ENCODE data around the gene ERBB3. TPM values are rescaled to one million over a fixed set of nuclear protein-coding genes. Genes with fewer than 3 reads are reported as not detected.
A peak's percentile ranks its signal among the peaks of the same experiment; 100 is the strongest.
"Not testable (repeated sequence)": the region's sequence is repeated elsewhere in the genome, so short reads cannot be mapped to it uniquely, and the experiment has no call there.

ERBB3 gene
- polyA plus RNA-seq (2013, experiment 1 of 2; ENCODE audit: insufficient read length), result 1.3 TPM
- 0.78 TPM for polyA plus RNA-seq (2013, experiment 2 of 2; ENCODE audit: insufficient read length)

GRCh38 chr12:56079723-56080555 is at the start of gene ERBB3:
Gene ERBB3, plus strand, starts transcription at chr12:56080165. Its CDS starts 136 bp downstream, at chr12:56080301.
- DNase-seq, result peak; percentile 76

GRCh38 chr12:56031987-56032386 is 48.0 kb upstream of the ERBB3 start:
- DNase-seq, result no peak

- no peak for DNase-seq
These were observed 45.2 kb upstream of the ERBB3 start for GRCh38 chr12:56034586-56035332.

GRCh38 chr12:56037161-56037560 is 42.8 kb upstream of the ERBB3 start:
- no peak for DNase-seq

GRCh38 chr12:56038022-56038655 is 41.8 kb upstream of the ERBB3 start:
- DNase-seq, result no peak

- no peak for DNase-seq
These were observed 39.8 kb upstream of the ERBB3 start for GRCh38 chr12:56040151-56040550.

GRCh38 chr12:56040963-56041551 is 38.9 kb upstream of the ERBB3 start:
- no peak for DNase-seq

- peak; percentile 100 for DNase-seq
These were observed 38.2 kb upstream of the ERBB3 start, which contains the start of gene RPS26 for GRCh38 chr12:56041552-56042429. Gene RPS26, plus strand, starts transcription at chr12:56041918. Its CDS starts 249 bp downstream, at chr12:56042167.

GRCh38 chr12:56042430-56042813 is 37.5 kb upstream of the ERBB3 start:
- DNase-seq, result not testable (repeated sequence)

- no peak for DNase-seq
These were observed 37.1 kb upstream of the ERBB3 start for GRCh38 chr12:56042843-56043242.

- DNase-seq, result no peak
These were observed 33.8 kb upstream of the ERBB3 start for GRCh38 chr12:56046027-56046780.

- no peak for DNase-seq
These were observed 26.5 kb upstream of the ERBB3 start for GRCh38 chr12:56053407-56053893.

GRCh38 chr12:56059964-56060363 is 20.0 kb upstream of the ERBB3 start:
- peak; percentile 57 for DNase-seq

- DNase-seq, result no peak
These were observed 18.0 kb upstream of the ERBB3 start for GRCh38 chr12:56061982-56062381.

- DNase-seq, result peak; percentile 14
These were observed 17.0 kb upstream of the ERBB3 start for GRCh38 chr12:56062996-56063395.

- peak; percentile 25 for DNase-seq
These were observed 8.3 kb upstream of the ERBB3 start for GRCh38 chr12:56071648-56072047.

- DNase-seq, result no peak
These were observed 5.6 kb upstream of the ERBB3 start for GRCh38 chr12:56074396-56074795.

- DNase-seq, result not testable (repeated sequence)
These were observed 2.0 kb upstream of the ERBB3 start for GRCh38 chr12:56077966-56078365.

- no peak for DNase-seq
These were observed 1.5 kb upstream of the ERBB3 start for GRCh38 chr12:56078427-56078826.

GRCh38 chr12:56078931-56079722 is 838 bp upstream of the ERBB3 start:
- peak; percentile 60 for DNase-seq
